22Rv1 (cell line): Measurements from ENCODE around the gene EPS8L1.

Experiments used
- H3K27ac ChIP-seq: fragments of 450-650 bp; 2 replicates; pipeline ENCODE4 v1.5.1; 2017
- CTCF ChIP-seq: fragments of 450-650 bp; IDR thresholded peaks from 2 replicates; pipeline ENCODE4 v1.5.1; 2017; ENCODE audit warnings: mild to moderate bottlenecking
- ZFX ChIP-seq: fragments of 450-650 bp; IDR thresholded peaks from 2 replicates; pipeline ENCODE4 v1.6.1; 2017; ENCODE audit warnings: antibody characterized with exemption, borderline replicate concordance

EPS8L1 gene

GRCh38 chr19:55068950-55069864 is 6.5 kb upstream of the EPS8L1 start:
- 0 out of 2 replicates have a peak, but pooled peaks have one; percentile 5 for TF ChIP-seq CTCF
- TF ChIP-seq ZFX, result no peak
- peak overlapping the region; percentile 89 for H3K27ac ChIP-seq

GRCh38 chr19:55069865-55070197 is 5.8 kb upstream of the EPS8L1 start:
- H3K27ac ChIP-seq, result peak overlapping the region; percentile 89
- TF ChIP-seq ZFX, result no peak
- TF ChIP-seq CTCF, result no peak

- TF ChIP-seq ZFX (no peak), CTCF (no peak)
- peak overlapping the region; percentile 89; the same call in 1 of the 2 replicates for H3K27ac ChIP-seq
These were observed 5.1 kb upstream of the EPS8L1 start for GRCh38 chr19:55070466-55071128.

- H3K27ac ChIP-seq, result no peak overlapping the region
- TF ChIP-seq CTCF (no peak), ZFX (no peak)
These were observed 4.6 kb upstream of the EPS8L1 start for GRCh38 chr19:55071129-55071502.

GRCh38 chr19:55071913-55072312 is 3.8 kb upstream of the EPS8L1 start:
- TF ChIP-seq ZFX (no peak), CTCF (no peak)
- no peak overlapping the region for H3K27ac ChIP-seq

GRCh38 chr19:55076321-55076720 is 652 bp downstream of the EPS8L1 start:
- TF ChIP-seq ZFX (no peak), CTCF (no peak)
- H3K27ac ChIP-seq, result peak overlapping the region; percentile 51

- TF ChIP-seq CTCF, result no peak
- TF ChIP-seq ZFX, result no peak
- peak overlapping the region; percentile 51; the same call in 1 of the 2 replicates for H3K27ac ChIP-seq
These were observed 1.4 kb downstream of the EPS8L1 start for GRCh38 chr19:55077106-55077505.
